Progenitor cell of endocrine pancreas (in vitro differentiated cells): Measurements from ENCODE around the gene VPS45. TPM values are rescaled to one million over a fixed set of nuclear protein-coding genes. Genes with fewer than 3 reads are reported as not detected.
"Not testable (repeated sequence)": the region's sequence is repeated elsewhere in the genome, so short reads cannot be mapped to it uniquely, and the experiment has no call there.

Source experiments
- DNase-seq: peaks from one replicate; pipeline ENCODE4 v3.0.0; 2021; ENCODE audit warnings: low spot score; ENCODE audit not compliant: unreplicated experiment
- H3K27ac Mint-ChIP-seq: 2 replicates; pipeline ENCODE4 v1.8.0; 2021; ENCODE audit warnings: mild to moderate bottlenecking, moderate library complexity, mixed read lengths
- H3K27me3 Mint-ChIP-seq: 2 replicates; pipeline ENCODE4 v1.8.0; 2021; ENCODE audit warnings: mixed read lengths
- H3K36me3 Mint-ChIP-seq: 2 replicates; pipeline ENCODE4 v1.8.0; 2022; ENCODE audit warnings: mixed read lengths; ENCODE audit not compliant: insufficient read depth
- H3K4me1 Mint-ChIP-seq: 2 replicates; pipeline ENCODE4 v1.8.0; 2021; ENCODE audit warnings: low read depth, mixed read lengths
- H3K4me3 Mint-ChIP-seq: 2 replicates; pipeline ENCODE4 v1.8.0; 2021; ENCODE audit warnings: low read depth, mild to moderate bottlenecking, moderate library complexity, mixed read lengths
- H3K9me3 Mint-ChIP-seq: 2 replicates; pipeline ENCODE4 v1.8.0; 2021; ENCODE audit warnings: low read depth, mixed read lengths
- total RNA-seq: library from RNA; stranded (reverse); gene quantifications from 2 replicates; pipeline ENCODE4 v1.2.1, GENCODE V29; 2021
- TF ChIP-seq, protein P1 (sequence below): fragments of 200-600 bp; sonication (generic); IDR thresholded peaks from one replicate; pipeline ENCODE4 v1.5.0; 2021; ENCODE audit warnings: antibody characterized with exemption, mild to moderate bottlenecking; ENCODE audit not compliant: unreplicated experiment

Gene VPS45
- total RNA-seq, 1 donor from 2014 or later: 53.0 TPM

DNA sequence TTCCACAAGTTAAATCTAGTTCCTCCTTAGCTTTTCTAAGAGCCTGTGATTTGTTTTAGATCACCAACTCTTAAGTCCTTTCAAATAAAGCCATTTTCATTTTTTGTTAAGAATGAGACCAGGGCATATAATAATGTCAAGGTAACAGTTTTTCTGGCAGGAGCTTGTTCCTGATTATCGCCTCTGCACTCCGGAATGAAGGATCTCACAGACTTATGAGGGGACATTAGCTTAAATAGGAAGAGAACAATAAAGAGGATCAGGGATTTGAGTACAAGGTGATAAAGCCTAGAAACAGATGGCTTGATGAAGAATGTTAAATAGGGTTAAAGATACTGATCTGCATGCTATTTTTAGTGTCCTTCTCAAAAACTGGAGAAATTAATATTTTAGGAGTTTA, 43.4 kb upstream of the VPS45 start:
- peaks cover 14% of the 10 kb centered on the region for H3K4me1 Mint-ChIP-seq
- no peaks in the 10 kb centered on the region for H3K9me3 Mint-ChIP-seq
- peaks cover 2% of the 10 kb centered on the region for H3K36me3 Mint-ChIP-seq
- DNase-seq: no peak
- no peak overlapping the region for H3K4me3 Mint-ChIP-seq
- TF ChIP-seq, protein P1, sequence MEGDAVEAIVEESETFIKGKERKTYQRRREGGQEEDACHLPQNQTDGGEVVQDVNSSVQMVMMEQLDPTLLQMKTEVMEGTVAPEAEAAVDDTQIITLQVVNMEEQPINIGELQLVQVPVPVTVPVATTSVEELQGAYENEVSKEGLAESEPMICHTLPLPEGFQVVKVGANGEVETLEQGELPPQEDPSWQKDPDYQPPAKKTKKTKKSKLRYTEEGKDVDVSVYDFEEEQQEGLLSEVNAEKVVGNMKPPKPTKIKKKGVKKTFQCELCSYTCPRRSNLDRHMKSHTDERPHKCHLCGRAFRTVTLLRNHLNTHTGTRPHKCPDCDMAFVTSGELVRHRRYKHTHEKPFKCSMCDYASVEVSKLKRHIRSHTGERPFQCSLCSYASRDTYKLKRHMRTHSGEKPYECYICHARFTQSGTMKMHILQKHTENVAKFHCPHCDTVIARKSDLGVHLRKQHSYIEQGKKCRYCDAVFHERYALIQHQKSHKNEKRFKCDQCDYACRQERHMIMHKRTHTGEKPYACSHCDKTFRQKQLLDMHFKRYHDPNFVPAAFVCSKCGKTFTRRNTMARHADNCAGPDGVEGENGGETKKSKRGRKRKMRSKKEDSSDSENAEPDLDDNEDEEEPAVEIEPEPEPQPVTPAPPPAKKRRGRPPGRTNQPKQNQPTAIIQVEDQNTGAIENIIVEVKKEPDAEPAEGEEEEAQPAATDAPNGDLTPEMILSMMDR: no peak
- H3K27ac Mint-ChIP-seq: no peak overlapping the region
- no peaks in the 10 kb centered on the region for H3K27me3 Mint-ChIP-seq

DNA sequence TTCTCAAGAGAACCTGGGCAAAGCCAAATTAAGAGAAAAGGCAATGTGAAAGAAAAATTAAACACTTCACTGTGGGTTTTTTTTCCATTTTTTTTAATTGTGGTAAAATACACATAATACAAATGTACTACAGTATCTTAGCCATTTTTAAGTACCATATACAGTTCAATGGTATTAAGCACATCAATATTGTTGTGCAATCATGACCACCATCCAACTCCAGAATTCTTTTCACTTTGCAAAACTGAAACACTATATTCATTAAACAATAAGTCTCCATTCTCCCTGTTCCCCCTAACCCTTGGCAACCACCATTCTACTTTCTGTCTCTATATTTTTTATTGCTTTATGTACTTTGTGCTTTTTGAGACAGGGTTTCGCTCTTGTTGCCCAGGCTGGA, 39.3 kb upstream of the VPS45 start:
- H3K27ac Mint-ChIP-seq: no peak overlapping the region
- no peak for DNase-seq
- TF ChIP-seq, protein P1: no peak
- H3K36me3 Mint-ChIP-seq: peaks cover 6% of the 10 kb centered on the region
- H3K4me1 Mint-ChIP-seq: no peaks in the 10 kb centered on the region
- H3K4me3 Mint-ChIP-seq: no peak overlapping the region
- H3K9me3 Mint-ChIP-seq: no peaks in the 10 kb centered on the region
- H3K27me3 Mint-ChIP-seq: no peaks in the 10 kb centered on the region

DNA sequence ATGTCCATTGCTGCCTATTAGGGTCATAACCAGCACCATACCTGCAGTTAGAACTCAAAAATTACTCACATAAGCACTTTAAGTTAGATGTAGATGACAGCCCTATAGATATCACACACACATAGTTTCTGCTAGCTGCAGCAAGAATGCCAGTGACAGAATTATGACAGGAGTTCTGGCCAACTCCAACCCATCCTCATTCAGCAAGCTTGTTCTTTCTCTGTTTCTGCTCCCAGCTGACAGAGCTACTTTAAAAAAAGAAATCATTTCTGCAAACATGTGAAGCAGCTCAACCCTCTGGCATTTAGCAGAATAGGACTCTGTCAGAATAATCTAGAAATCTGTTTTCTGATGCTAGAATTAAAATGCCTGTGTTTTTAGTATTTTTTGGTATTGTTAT, 33.2 kb upstream of the VPS45 start:
- Mint-ChIP-seq H3K27me3 (no peaks in the 10 kb centered on the region), H3K36me3 (peaks cover 4% of the 10 kb centered on the region), H3K4me3 (no peak overlapping the region), H3K9me3 (no peaks in the 10 kb centered on the region), H3K4me1 (no peaks in the 10 kb centered on the region), H3K27ac (no peak overlapping the region)
- DNase-seq: no peak
- TF ChIP-seq, protein P1: no peak

DNA sequence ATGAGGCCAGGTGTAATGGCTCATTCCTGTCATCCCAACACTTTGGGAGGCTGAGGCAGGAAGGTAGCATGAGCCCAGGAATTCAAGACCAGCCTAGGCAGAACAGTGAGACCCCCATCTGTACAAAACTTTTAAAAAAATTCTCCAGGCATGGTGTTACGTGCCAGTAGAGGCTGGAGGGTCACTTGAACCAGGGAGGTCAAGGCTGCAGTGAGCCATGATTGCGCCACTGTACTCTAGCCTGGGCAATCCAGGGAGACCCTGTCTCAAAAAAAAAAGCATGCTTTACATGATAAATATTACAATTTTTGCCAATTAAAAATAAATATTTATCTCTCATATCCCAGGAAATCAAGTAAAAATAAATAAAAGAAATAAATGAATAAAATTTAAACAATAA, 17.6 kb upstream of the VPS45 start:
- Mint-ChIP-seq H3K27me3 (no peaks in the 10 kb centered on the region), H3K9me3 (no peaks in the 10 kb centered on the region), H3K4me3 (no peak overlapping the region), H3K27ac (no peak overlapping the region), H3K36me3 (peaks cover 6% of the 10 kb centered on the region), H3K4me1 (no peaks in the 10 kb centered on the region)
- no peak for DNase-seq
- TF ChIP-seq, protein P1: no peak

DNA sequence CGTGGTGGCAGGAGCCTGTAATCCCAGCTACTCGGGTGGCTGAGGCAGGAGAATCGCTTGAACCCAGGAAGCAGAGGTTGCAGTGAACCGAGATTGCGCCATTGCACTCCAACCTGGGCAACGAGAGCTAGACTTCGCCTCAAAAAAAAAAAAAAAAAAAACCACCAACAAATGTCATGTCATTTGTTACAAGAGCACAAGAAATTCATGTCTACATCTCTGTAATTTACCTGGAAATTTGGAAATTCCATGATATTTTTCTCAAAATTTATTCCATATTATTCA, 16.5 kb upstream of the VPS45 start:
- DNase-seq: no peak
- H3K4me1 Mint-ChIP-seq: no peaks in the 10 kb centered on the region
- no peaks in the 10 kb centered on the region for H3K27me3 Mint-ChIP-seq
- no peak overlapping the region for H3K4me3 Mint-ChIP-seq
- peaks cover 6% of the 10 kb centered on the region for H3K36me3 Mint-ChIP-seq
- H3K27ac Mint-ChIP-seq: peak overlapping the region; percentile 8
- TF ChIP-seq, protein P1: no peak
- H3K9me3 Mint-ChIP-seq: no peaks in the 10 kb centered on the region

DNA sequence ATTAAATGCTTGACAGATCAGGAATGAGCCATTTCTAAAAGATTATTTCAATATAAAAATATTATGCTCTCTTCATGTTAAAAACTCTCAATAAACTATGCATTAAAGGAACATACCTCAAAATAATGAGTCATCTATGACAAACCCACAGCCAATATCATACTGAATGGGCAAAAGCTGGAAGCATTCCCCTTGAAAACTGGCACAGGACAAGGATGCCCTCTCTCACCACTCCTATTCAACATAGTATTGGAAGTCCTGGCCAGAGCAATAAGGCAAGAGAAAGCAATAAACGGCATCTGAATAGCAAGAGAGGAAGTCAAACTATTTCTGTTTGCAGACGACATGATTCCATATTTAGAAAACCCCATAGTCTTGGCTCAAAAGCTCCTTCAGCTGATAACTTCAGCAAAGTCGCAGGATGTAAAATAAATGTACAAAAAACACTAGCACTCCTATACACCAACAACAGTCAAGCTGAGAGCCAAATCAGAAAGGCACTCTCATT, 15.6 kb upstream of the VPS45 start:
- H3K9me3 Mint-ChIP-seq, H3K27ac Mint-ChIP-seq, H3K27me3 Mint-ChIP-seq, DNase-seq, H3K4me1 Mint-ChIP-seq, H3K36me3 Mint-ChIP-seq, H3K4me3 Mint-ChIP-seq: not testable (repeated sequence)
